Measurements from ENCODE around the gene CAMLG. TPM values are rescaled to one million over a fixed set of nuclear protein-coding genes. Genes with fewer than 3 reads are reported as not detected.

The CAMLG gene
- total and polyA plus RNA-seq, 2 of the 13 experiments (the other 11 are each of a cell fraction or from before 2014, with no cell fraction given), result 14.2 to 19.8 TPM

DNA sequence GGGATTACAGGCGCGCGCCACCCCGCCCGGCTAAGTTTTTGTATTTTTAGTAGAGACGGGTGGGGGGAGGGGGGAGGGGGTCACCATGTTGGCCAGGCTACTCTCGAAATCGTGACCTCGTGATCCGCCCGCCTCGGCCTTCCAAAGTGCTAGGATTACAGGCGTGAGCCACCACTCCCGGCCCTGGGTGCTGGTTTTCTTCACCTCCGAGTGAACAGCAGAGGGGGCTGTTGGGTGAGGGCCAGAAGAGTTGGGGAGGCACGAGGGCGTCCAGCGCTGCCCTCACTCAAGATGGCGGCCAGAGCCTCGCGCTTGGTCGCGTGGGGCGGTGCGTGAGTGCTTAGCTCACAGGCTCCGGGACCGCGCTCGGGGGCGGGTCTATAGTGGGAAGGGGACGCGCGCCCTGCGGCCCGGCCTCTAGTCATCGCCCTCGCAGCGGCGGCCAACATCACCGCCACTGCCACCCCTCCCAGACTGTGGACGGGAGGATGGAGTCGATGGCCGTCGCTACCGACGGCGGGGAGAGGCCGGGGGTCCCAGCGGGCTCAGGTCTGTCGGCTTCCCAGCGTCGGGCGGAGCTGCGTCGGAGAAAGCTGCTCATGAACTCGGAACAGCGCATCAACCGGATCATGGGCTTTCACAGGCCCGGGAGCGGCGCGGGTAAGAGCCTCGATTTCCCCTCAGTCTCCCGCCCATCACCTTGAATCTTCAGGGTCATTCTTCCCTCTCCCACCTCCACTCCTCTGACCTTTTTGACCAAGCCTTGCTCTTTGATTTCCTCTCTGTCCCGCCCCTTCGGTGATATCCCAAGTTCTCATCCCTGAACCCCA, at the start of gene CAMLG (continued):
- TF ChIP-seq, protein P1, sequence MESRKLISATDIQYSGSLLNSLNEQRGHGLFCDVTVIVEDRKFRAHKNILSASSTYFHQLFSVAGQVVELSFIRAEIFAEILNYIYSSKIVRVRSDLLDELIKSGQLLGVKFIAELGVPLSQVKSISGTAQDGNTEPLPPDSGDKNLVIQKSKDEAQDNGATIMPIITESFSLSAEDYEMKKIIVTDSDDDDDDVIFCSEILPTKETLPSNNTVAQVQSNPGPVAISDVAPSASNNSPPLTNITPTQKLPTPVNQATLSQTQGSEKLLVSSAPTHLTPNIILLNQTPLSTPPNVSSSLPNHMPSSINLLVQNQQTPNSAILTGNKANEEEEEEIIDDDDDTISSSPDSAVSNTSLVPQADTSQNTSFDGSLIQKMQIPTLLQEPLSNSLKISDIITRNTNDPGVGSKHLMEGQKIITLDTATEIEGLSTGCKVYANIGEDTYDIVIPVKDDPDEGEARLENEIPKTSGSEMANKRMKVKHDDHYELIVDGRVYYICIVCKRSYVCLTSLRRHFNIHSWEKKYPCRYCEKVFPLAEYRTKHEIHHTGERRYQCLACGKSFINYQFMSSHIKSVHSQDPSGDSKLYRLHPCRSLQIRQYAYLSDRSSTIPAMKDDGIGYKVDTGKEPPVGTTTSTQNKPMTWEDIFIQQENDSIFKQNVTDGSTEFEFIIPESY (CRISPR knock-in tag; IDR thresholded peaks at IDR 0.05), result peak; percentile 84
- TF ChIP-seq DNMT1 (CRISPR knock-in tag; IDR thresholded peaks at IDR 0.05) (peak; percentile 51; the same call in 1 of the 2 replicates), RCOR2 (CRISPR knock-in tag; IDR thresholded peaks at IDR 0.05) (peak; percentile 82; the same call in 1 of the 2 replicates), ZNF331 (CRISPR knock-in tag; IDR thresholded peaks at IDR 0.05) (peak; percentile 78; the same call in 1 of the 2 replicates), ZSCAN22 (CRISPR knock-in tag; IDR thresholded peaks at IDR 0.05) (no peak), ZSCAN21 (CRISPR knock-in tag; IDR thresholded peaks at IDR 0.05; ENCODE audit: borderline replicate concordance) (peak; percentile 91), ZNF264 (CRISPR knock-in tag; IDR thresholded peaks at IDR 0.05) (peak; percentile 67; the same call in 1 of the 2 replicates), ZNF841 (CRISPR knock-in tag; IDR thresholded peaks at IDR 0.05; ENCODE audit: borderline replicate concordance) (no peak), ZNF121 (CRISPR knock-in tag; IDR thresholded peaks at IDR 0.05) (0 out of 2 replicates have a peak, but pooled peaks have one; percentile 43), ZNF879 (CRISPR knock-in tag; IDR thresholded peaks at IDR 0.05) (no peak), HIC2 (CRISPR knock-in tag; IDR thresholded peaks at IDR 0.05; ENCODE audit: low read depth) (peak; percentile 54), ZBTB8A (CRISPR knock-in tag; IDR thresholded peaks at IDR 0.05; ENCODE audit: borderline replicate concordance, low read depth) (0 out of 2 replicates have a peak, but pooled peaks have one; percentile 56), NR3C1 (CRISPR knock-in tag; IDR thresholded peaks at IDR 0.05) (no peak), FOXJ3 (CRISPR knock-in tag; IDR thresholded peaks at IDR 0.05; ENCODE audit: borderline replicate concordance) (peak; percentile 53; the same call in 1 of the 2 replicates), CEBPG (CRISPR knock-in tag; IDR thresholded peaks at IDR 0.05) (peak; percentile 61), ZNF878 (CRISPR knock-in tag; IDR thresholded peaks at IDR 0.05) (no peak), ZNF614 (CRISPR knock-in tag; IDR thresholded peaks at IDR 0.05; ENCODE audit: borderline replicate concordance) (peak; percentile 97; the same call in 1 of the 2 replicates), SALL2 (CRISPR knock-in tag; IDR thresholded peaks at IDR 0.05) (0 out of 2 replicates have a peak, but pooled peaks have one; percentile 20), TP53 (CRISPR knock-in tag; conservative IDR thresholded peaks at IDR 0.05) (no peak)
- TF ChIP-seq, protein P2, sequence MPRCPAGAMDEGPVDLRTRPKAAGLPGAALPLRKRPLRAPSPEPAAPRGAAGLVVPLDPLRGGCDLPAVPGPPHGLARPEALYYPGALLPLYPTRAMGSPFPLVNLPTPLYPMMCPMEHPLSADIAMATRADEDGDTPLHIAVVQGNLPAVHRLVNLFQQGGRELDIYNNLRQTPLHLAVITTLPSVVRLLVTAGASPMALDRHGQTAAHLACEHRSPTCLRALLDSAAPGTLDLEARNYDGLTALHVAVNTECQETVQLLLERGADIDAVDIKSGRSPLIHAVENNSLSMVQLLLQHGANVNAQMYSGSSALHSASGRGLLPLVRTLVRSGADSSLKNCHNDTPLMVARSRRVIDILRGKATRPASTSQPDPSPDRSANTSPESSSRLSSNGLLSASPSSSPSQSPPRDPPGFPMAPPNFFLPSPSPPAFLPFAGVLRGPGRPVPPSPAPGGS (CRISPR knock-in tag; IDR thresholded peaks at IDR 0.05), result 0 out of 2 replicates have a peak, but pooled peaks have one; percentile 35
- TF ChIP-seq, protein P3, sequence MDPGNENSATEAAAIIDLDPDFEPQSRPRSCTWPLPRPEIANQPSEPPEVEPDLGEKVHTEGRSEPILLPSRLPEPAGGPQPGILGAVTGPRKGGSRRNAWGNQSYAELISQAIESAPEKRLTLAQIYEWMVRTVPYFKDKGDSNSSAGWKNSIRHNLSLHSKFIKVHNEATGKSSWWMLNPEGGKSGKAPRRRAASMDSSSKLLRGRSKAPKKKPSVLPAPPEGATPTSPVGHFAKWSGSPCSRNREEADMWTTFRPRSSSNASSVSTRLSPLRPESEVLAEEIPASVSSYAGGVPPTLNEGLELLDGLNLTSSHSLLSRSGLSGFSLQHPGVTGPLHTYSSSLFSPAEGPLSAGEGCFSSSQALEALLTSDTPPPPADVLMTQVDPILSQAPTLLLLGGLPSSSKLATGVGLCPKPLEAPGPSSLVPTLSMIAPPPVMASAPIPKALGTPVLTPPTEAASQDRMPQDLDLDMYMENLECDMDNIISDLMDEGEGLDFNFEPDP (CRISPR knock-in tag; conservative IDR thresholded peaks at IDR 0.05), result peak; percentile 94; the same call in 1 of the 2 replicates
- TF ChIP-seq, protein P4, sequence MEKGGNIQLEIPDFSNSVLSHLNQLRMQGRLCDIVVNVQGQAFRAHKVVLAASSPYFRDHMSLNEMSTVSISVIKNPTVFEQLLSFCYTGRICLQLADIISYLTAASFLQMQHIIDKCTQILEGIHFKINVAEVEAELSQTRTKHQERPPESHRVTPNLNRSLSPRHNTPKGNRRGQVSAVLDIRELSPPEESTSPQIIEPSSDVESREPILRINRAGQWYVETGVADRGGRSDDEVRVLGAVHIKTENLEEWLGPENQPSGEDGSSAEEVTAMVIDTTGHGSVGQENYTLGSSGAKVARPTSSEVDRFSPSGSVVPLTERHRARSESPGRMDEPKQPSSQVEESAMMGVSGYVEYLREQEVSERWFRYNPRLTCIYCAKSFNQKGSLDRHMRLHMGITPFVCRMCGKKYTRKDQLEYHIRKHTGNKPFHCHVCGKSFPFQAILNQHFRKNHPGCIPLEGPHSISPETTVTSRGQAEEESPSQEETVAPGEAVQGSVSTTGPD (CRISPR knock-in tag; IDR thresholded peaks at IDR 0.05), result no peak
